Measurements from ENCODE around the gene MAGEB4. TPM values are rescaled to one million over a fixed set of nuclear protein-coding genes. Genes with fewer than 3 reads are reported as not detected.
A peak's percentile ranks its signal among the peaks of the same experiment; 100 is the strongest.

The MAGEB4 gene
- total and polyA plus RNA-seq, 10 of the 15 experiments (the other 5 are each of a cell fraction or from before 2014, with no cell fraction given) = 0.04 TPM; not detected in 9

DNA sequence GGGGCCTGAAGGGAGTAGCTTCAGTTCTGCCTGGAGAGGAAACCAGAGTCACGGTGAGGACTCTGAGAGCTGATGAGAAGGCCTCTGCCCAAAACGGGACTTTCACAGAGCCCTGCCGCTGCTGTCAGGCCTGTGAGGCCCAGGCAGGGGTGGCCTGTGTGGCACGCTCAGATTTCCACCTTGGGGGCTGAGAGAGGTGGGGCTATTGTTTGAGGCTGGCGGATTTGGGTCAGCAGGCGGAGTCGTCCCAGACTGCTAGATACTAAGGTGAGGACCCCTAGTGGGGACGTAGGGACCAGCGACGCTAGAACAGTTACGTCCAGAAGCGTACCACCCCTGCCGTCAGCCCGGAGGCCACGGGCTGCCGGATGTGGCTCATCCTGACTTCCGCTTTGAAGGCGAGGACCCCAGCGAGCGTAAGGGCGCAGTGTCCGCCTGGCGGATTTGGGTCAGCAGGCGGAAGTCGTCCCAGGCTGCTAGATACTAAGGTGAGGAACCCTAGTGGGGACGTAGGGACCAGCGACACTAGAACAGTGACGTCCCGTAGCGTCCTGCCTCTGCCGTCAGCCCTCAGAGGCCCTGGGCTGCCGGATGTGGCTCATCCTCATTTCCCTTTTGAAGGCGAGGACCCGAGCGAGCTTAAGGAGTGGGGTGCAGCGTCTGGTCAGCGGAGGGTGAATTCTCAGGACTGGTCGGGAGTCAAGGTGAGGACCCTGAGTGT, 5.1 kb downstream of the MAGEB4 start, which contains the start of gene MAGEB1:
TSS of gene MAGEB1 (plus strand) at position 378 of the 721 bp plus-strand sequence. CDS start 3,348 bp downstream, outside the sequence.
- Histone ChIP-seq H3K27me3 (replicated peaks in 1 of 2; ENCODE audit: control insufficient read depth in 2 of 2, insufficient read depth in 2 of 2, low read length in 1 of 2) (no peaks in the 10 kb centered on the region), H3K79me2 (ENCODE audit: control insufficient read depth, insufficient read depth, low read length) (no peaks in the 10 kb centered on the region), H3K27ac (ENCODE audit: control insufficient read depth, insufficient read depth) (no peak within 1 kb of the TSS), H3K4me1 (ENCODE audit: control insufficient read depth, insufficient read depth, low read length) (no peaks in the 10 kb centered on the region), H3K4me2 (ENCODE audit: control insufficient read depth, insufficient read depth) (no peak within 1 kb of the TSS), H3K36me3 (ENCODE audit: control insufficient read depth in 2 of 2, insufficient read depth in 2 of 2, low read length in 1 of 2) (no peaks in the 10 kb centered on the region), H3K9me3 (replicated peaks; ENCODE audit: control insufficient read depth, insufficient read depth, low read length) (no peaks in the 10 kb centered on the region), H2AFZ (ENCODE audit: control insufficient read depth, low read depth, low read length) (no peak within 1 kb of the TSS), H3K9ac (ENCODE audit: control insufficient read depth, insufficient read depth, low read length) (no peak within 1 kb of the TSS), H4K20me1 (ENCODE audit: control insufficient read depth, insufficient read depth) (no peaks in the 10 kb centered on the region), H3K4me3 (no peak within 1 kb of the TSS)
- BruUV-seq (replicated peaks) = no TSS peak
- FAIRE-seq = no peak
- ChIA-PET SMC1A (ENCODE audit: uncharacterized antibody, unreplicated experiment) (no interaction called here), CTCF (no interaction called here), POLR2A (no interaction called here), RAD21 (ENCODE audit: unreplicated experiment) (no interaction called here)
- intact Hi-C loops (cut with micrococcal nuclease; ENCODE audit: unreplicated experiment) (no loop called here), in situ Hi-C loops (cut with MboI) (no loop called here)
- 76% methylated on average over 36 of the region's 38 CpGs for WGBS (ENCODE audit: insufficient coverage, insufficient replicate concordance, low lambda C conversion rate, missing lambda C conversion rate)
- no peak for DNase-seq (ENCODE audit: low read depth, low spot score)
- peak; percentile 46 for ATAC-seq
- TF ChIP-seq CREB1 (IDR thresholded peaks at IDR 0.05; ENCODE audit: low read depth) = no peak
- no peak for TF ChIP-seq YBX1 (IDR thresholded peaks at IDR 0.05)
- no peak for TF ChIP-seq ZNF384 (IDR thresholded peaks at IDR 0.05; ENCODE audit: borderline replicate concordance, low read depth, low read length)
- TF ChIP-seq ZNF217 (IDR thresholded peaks at IDR 0.05) = no peak
- TF ChIP-seq SMAD1 (IDR thresholded peaks at IDR 0.05; ENCODE audit: low read depth, partially characterized antibody) = no peak
- TF ChIP-seq, protein P1, sequence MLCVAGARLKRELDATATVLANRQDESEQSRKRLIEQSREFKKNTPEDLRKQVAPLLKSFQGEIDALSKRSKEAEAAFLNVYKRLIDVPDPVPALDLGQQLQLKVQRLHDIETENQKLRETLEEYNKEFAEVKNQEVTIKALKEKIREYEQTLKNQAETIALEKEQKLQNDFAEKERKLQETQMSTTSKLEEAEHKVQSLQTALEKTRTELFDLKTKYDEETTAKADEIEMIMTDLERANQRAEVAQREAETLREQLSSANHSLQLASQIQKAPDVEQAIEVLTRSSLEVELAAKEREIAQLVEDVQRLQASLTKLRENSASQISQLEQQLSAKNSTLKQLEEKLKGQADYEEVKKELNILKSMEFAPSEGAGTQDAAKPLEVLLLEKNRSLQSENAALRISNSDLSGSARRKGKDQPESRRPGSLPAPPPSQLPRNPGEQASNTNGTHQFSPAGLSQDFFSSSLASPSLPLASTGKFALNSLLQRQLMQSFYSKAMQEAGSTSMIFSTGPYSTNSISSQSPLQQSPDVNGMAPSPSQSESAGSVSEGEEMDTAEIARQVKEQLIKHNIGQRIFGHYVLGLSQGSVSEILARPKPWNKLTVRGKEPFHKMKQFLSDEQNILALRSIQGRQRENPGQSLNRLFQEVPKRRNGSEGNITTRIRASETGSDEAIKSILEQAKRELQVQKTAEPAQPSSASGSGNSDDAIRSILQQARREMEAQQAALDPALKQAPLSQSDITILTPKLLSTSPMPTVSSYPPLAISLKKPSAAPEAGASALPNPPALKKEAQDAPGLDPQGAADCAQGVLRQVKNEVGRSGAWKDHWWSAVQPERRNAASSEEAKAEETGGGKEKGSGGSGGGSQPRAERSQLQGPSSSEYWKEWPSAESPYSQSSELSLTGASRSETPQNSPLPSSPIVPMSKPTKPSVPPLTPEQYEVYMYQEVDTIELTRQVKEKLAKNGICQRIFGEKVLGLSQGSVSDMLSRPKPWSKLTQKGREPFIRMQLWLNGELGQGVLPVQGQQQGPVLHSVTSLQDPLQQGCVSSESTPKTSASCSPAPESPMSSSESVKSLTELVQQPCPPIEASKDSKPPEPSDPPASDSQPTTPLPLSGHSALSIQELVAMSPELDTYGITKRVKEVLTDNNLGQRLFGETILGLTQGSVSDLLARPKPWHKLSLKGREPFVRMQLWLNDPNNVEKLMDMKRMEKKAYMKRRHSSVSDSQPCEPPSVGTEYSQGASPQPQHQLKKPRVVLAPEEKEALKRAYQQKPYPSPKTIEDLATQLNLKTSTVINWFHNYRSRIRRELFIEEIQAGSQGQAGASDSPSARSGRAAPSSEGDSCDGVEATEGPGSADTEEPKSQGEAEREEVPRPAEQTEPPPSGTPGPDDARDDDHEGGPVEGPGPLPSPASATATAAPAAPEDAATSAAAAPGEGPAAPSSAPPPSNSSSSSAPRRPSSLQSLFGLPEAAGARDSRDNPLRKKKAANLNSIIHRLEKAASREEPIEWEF (IDR thresholded peaks at IDR 0.05; ENCODE audit: insufficient replicate concordance, low read depth, low read length) = no peak
- TF ChIP-seq, protein P2, sequence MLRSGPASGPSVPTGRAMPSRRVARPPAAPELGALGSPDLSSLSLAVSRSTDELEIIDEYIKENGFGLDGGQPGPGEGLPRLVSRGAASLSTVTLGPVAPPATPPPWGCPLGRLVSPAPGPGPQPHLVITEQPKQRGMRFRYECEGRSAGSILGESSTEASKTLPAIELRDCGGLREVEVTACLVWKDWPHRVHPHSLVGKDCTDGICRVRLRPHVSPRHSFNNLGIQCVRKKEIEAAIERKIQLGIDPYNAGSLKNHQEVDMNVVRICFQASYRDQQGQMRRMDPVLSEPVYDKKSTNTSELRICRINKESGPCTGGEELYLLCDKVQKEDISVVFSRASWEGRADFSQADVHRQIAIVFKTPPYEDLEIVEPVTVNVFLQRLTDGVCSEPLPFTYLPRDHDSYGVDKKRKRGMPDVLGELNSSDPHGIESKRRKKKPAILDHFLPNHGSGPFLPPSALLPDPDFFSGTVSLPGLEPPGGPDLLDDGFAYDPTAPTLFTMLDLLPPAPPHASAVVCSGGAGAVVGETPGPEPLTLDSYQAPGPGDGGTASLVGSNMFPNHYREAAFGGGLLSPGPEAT (IDR thresholded peaks at IDR 0.05; ENCODE audit: low read depth) = no peak
- no peak for TF ChIP-seq ZNF274 (IDR thresholded peaks at IDR 0.05; ENCODE audit: insufficient read depth, insufficient read length)
- no peak for TF ChIP-seq POLR2A (IDR thresholded peaks at IDR 0.05; ENCODE audit: low read depth, low read length)
- no peak for TF ChIP-seq NRF1 (conservative IDR thresholded peaks at IDR 0.05; ENCODE audit: low read depth, low read length)
- TF ChIP-seq EP300 (IDR thresholded peaks at IDR 0.05; ENCODE audit: borderline replicate concordance in 1 of 2, control insufficient read depth in 1 of 2, low read depth in 2 of 2, low read length in 2 of 2) = no peak
- TF ChIP-seq ZBTB40 (IDR thresholded peaks at IDR 0.05; ENCODE audit: borderline replicate concordance) = no peak
- TF ChIP-seq RBBP5 (conservative IDR thresholded peaks at IDR 0.05) = no peak

Measured in GM12878 (cell line).